Loucy (cell line): ENCODE results near the gene ULBP1.

Source experiments
- H2AFZ ChIP-seq: fragments of 200-600 bp; sonication (generic); 2 replicates; pipeline ENCODE4 v1.6.0; 2016; ENCODE audit warnings: antibody characterized with exemption, mild to moderate bottlenecking, low read length, moderate library complexity
- H3F3A ChIP-seq: fragments of 200-600 bp; 2 replicates; pipeline ENCODE4 v1.6.0; 2016; ENCODE audit warnings: antibody characterized with exemption, low read depth, mild to moderate bottlenecking
- H3K27me3 ChIP-seq: fragments of 200-600 bp; sonication (generic); 2 replicates; pipeline ENCODE4 v1.6.1; 2014; ENCODE audit warnings: low read length, mild to moderate bottlenecking; ENCODE audit not compliant: insufficient read depth, poor library complexity, severe bottlenecking
- H3K36me3 ChIP-seq: fragments of 200-600 bp; sonication (generic); 2 replicates; pipeline ENCODE4 v1.6.1; 2016; ENCODE audit warnings: low read length; ENCODE audit not compliant: insufficient read depth
- H3K4me1 ChIP-seq: fragments of 200-600 bp; sonication (generic); 2 replicates; pipeline ENCODE4 v1.5.1; 2014; ENCODE audit warnings: low read length, mild to moderate bottlenecking; ENCODE audit not compliant: insufficient read depth, poor library complexity, severe bottlenecking
- H3K4me2 ChIP-seq: fragments of 200-600 bp; sonication (generic); 2 replicates; pipeline ENCODE4 v1.6.0; 2014; ENCODE audit warnings: antibody characterized with exemption, low read length, low read depth, mild to moderate bottlenecking; ENCODE audit not compliant: poor library complexity, severe bottlenecking
- H3K4me3 ChIP-seq: fragments of 200-600 bp; sonication (generic); 2 replicates; pipeline ENCODE4 v1.5.1; 2014; ENCODE audit warnings: low read length, mild to moderate bottlenecking, mixed read lengths; ENCODE audit not compliant: poor library complexity, severe bottlenecking
- H3K79me2 ChIP-seq: fragments of 200-600 bp; sonication (generic); 2 replicates; pipeline ENCODE4 v1.6.1; 2014; ENCODE audit warnings: low read length; ENCODE audit not compliant: insufficient read depth
- H3K9ac ChIP-seq: fragments of 200-600 bp; sonication (generic); 2 replicates; pipeline ENCODE4 v1.6.0; 2014; ENCODE audit warnings: mild to moderate bottlenecking, low read depth, low read length, moderate library complexity; ENCODE audit not compliant: poor library complexity, severe bottlenecking
- H3K9me2 ChIP-seq: fragments of 200-600 bp; sonication (generic); replicated peaks from 2 replicates; pipeline ENCODE4 v1.6.1; 2016; ENCODE audit warnings: low read depth, low read length, mixed read lengths
- H3K9me3 ChIP-seq: fragments of 200-600 bp; sonication (generic); 2 replicates; pipeline ENCODE4 v1.6.1; 2014; ENCODE audit warnings: mild to moderate bottlenecking, antibody characterized with exemption, low read length, low read depth; ENCODE audit not compliant: insufficient read depth
- H4K20me1 ChIP-seq: fragments of 200-600 bp; sonication (generic); 2 replicates; pipeline ENCODE4 v1.6.0; 2014; ENCODE audit warnings: antibody characterized with exemption, low read length, mild to moderate bottlenecking; ENCODE audit not compliant: insufficient read depth, poor library complexity, severe bottlenecking
- CTCF ChIP-seq: fragments of 200-600 bp; sonication (generic); conservative IDR thresholded peaks from 2 replicates; pipeline ENCODE4 v1.5.1; 2014; ENCODE audit warnings: mild to moderate bottlenecking, antibody characterized with exemption, low read length
- EZH2phosphoT487 ChIP-seq: fragments of 200-600 bp; IDR thresholded peaks from 2 replicates; pipeline ENCODE4 v1.6.1; 2018; ENCODE audit warnings: antibody characterized with exemption, mild to moderate bottlenecking, moderate library complexity, borderline replicate concordance

The ULBP1 gene

GRCh38 chr6:149929422-149929821, 34.3 kb upstream of the ULBP1 start:
- Histone ChIP-seq H3K9ac (no peak overlapping the region), H3K79me2 (no peaks in the 10 kb centered on the region), H3F3A (no peaks in the 10 kb centered on the region), H3K4me1 (peaks cover 4% of the 10 kb centered on the region), H3K4me3 (no peak overlapping the region), H3K4me2 (no peak overlapping the region), H3K27me3 (no peaks in the 10 kb centered on the region), H4K20me1 (no peaks in the 10 kb centered on the region), H3K9me3 (no peaks in the 10 kb centered on the region), H2AFZ (no peak overlapping the region), H3K36me3 (no peaks in the 10 kb centered on the region), H3K9me2 (no peaks in the 10 kb centered on the region)
- no peak for TF ChIP-seq EZH2phosphoT487
- TF ChIP-seq CTCF, result peak; percentile 89

- H3K4me3 ChIP-seq, result no peak overlapping the region
- H3K36me3 ChIP-seq, result no peaks in the 10 kb centered on the region
- no peaks in the 10 kb centered on the region for H3K79me2 ChIP-seq
- H3K9me3 ChIP-seq, result no peaks in the 10 kb centered on the region
- H2AFZ ChIP-seq, result no peak overlapping the region
- peaks cover 1% of the 10 kb centered on the region for H3K4me1 ChIP-seq
- TF ChIP-seq CTCF (no peak), EZH2phosphoT487 (no peak)
- H4K20me1 ChIP-seq, result no peaks in the 10 kb centered on the region
- H3K9ac ChIP-seq, result no peak overlapping the region
- no peak overlapping the region for H3K4me2 ChIP-seq
- H3F3A ChIP-seq, result no peaks in the 10 kb centered on the region
- no peaks in the 10 kb centered on the region for H3K9me2 ChIP-seq
- no peaks in the 10 kb centered on the region for H3K27me3 ChIP-seq
Measured at GRCh38 chr6:149931501-149931900, 32.2 kb upstream of the ULBP1 start.

- no peaks in the 10 kb centered on the region for H3K79me2 ChIP-seq
- no peaks in the 10 kb centered on the region for H3F3A ChIP-seq
- no peaks in the 10 kb centered on the region for H4K20me1 ChIP-seq
- no peak overlapping the region for H3K4me3 ChIP-seq
- no peak overlapping the region for H3K4me2 ChIP-seq
- no peaks in the 10 kb centered on the region for H3K9me2 ChIP-seq
- H3K9ac ChIP-seq, result no peak overlapping the region
- no peaks in the 10 kb centered on the region for H3K36me3 ChIP-seq
- H3K4me1 ChIP-seq, result no peaks in the 10 kb centered on the region
- H3K27me3 ChIP-seq, result no peaks in the 10 kb centered on the region
- H2AFZ ChIP-seq, result no peak overlapping the region
- H3K9me3 ChIP-seq, result no peaks in the 10 kb centered on the region
- TF ChIP-seq CTCF, result no peak
- TF ChIP-seq EZH2phosphoT487, result no peak
Measured at GRCh38 chr6:149933036-149933435, 30.7 kb upstream of the ULBP1 start.
